SU-DHL-6 (cell line): Measurements from ENCODE around the gene CMTM8.

Source experiments
- CTCF ChIP-seq: fragments of 200-600 bp; sonication (generic); IDR thresholded peaks from one replicate; pipeline ENCODE4 v1.5.1; 2017; ENCODE audit warnings: antibody characterized with exemption, mild to moderate bottlenecking, low read length, moderate library complexity; ENCODE audit not compliant: insufficient read depth, poor library complexity, severe bottlenecking
- EZH2phosphoT487 ChIP-seq: fragments of 200-600 bp; sonication (generic), shearing (Covaris generic); conservative IDR thresholded peaks from 2 replicates; pipeline ENCODE4 v1.6.1; 2018; ENCODE audit warnings: mild to moderate bottlenecking, antibody characterized with exemption, low read length, moderate library complexity, mixed read lengths

- TF ChIP-seq CTCF (no peak), EZH2phosphoT487 (no peak)
Observed at GRCh38 chr3:32403663-32404062, 165.2 kb downstream of the CMTM8 start.
